NCI-H187 treated with DMSO at 0.1 percent for 48 hours (cell line): ENCODE measurements around the gene C9orf152.
"Not testable (repeated sequence)": the region's sequence is repeated elsewhere in the genome, so short reads cannot be mapped to it uniquely, and the experiment has no call there.

ENCODE experiments used
- DNase-seq: peaks from one replicate; lab custom pipeline; 2025; lab: John Stamatoyannopoulos, UW

The C9orf152 gene

GRCh38 chr9:110214586-110215355 is 6.8 kb upstream of the C9orf152 start:
- no peak for DNase-seq

GRCh38 chr9:110214090-110214489 is 6.1 kb upstream of the C9orf152 start:
- no peak for DNase-seq

GRCh38 chr9:110213413-110214044 is 5.6 kb upstream of the C9orf152 start:
- DNase-seq, result no peak

GRCh38 chr9:110207071-110207641 is 803 bp downstream of the C9orf152 start:
- no peak for DNase-seq

- DNase-seq, result no peak
Observed at GRCh38 chr9:110206389-110206788, 1.6 kb downstream of the C9orf152 start.

GRCh38 chr9:110205612-110206011 is 2.3 kb downstream of the C9orf152 start:
- DNase-seq, result not testable (repeated sequence)

- no peak for DNase-seq
Observed at GRCh38 chr9:110202232-110202631, 5.7 kb downstream of the C9orf152 start.

- DNase-seq, result no peak
Observed at GRCh38 chr9:110199643-110200042, 8.3 kb downstream of the C9orf152 start.

GRCh38 chr9:110198357-110198756 is 9.6 kb downstream of the C9orf152 start:
- no peak for DNase-seq

- DNase-seq, result no peak
Observed at GRCh38 chr9:110197330-110198187, 10.4 kb downstream of the C9orf152 start.

- not testable (repeated sequence) for DNase-seq
Observed at GRCh38 chr9:110196084-110196499, 11.9 kb downstream of the C9orf152 start.

- no peak for DNase-seq
Observed at GRCh38 chr9:110192531-110193261, 15.3 kb downstream of the C9orf152 start.

GRCh38 chr9:110191615-110192014 is 16.3 kb downstream of the C9orf152 start:
- no peak for DNase-seq

GRCh38 chr9:110189559-110190320 is 18.2 kb downstream of the C9orf152 start:
- no peak for DNase-seq

GRCh38 chr9:110188991-110189390 is 19.0 kb downstream of the C9orf152 start:
- no peak for DNase-seq

GRCh38 chr9:110188101-110188500 is 19.9 kb downstream of the C9orf152 start:
- no peak for DNase-seq

- no peak for DNase-seq
Observed at GRCh38 chr9:110187126-110187525, 20.8 kb downstream of the C9orf152 start.

GRCh38 chr9:110186254-110186653 is 21.7 kb downstream of the C9orf152 start:
- DNase-seq, result no peak

GRCh38 chr9:110185806-110186205 is 22.2 kb downstream of the C9orf152 start:
- DNase-seq, result no peak

GRCh38 chr9:110183208-110184145 is 24.5 kb downstream of the C9orf152 start:
- DNase-seq, result no peak
